OCI-LY1 (cell line): ENCODE measurements around the gene RAB39A.
"Not testable (repeated sequence)": the region's sequence is repeated elsewhere in the genome, so short reads cannot be mapped to it uniquely, and the experiment has no call there.

Source experiments
- H2AFZ ChIP-seq: fragments of 200-600 bp; sonication (generic), shearing (Covaris generic); 2 replicates; pipeline ENCODE4 v1.6.0; 2014; ENCODE audit warnings: antibody characterized with exemption, mild to moderate bottlenecking, low read length
- H3F3A ChIP-seq: fragments of 200-600 bp; sonication (generic), shearing (Covaris generic); 2 replicates; pipeline ENCODE4 v1.6.0; 2014; ENCODE audit warnings: mild to moderate bottlenecking, antibody characterized with exemption, low read length, moderate library complexity; ENCODE audit not compliant: insufficient read depth
- H3K27ac ChIP-seq: fragments of 200-600 bp; sonication (generic); 2 replicates; pipeline ENCODE4 v1.5.1; 2014; ENCODE audit warnings: low read length, mixed run types, mild to moderate bottlenecking, low read depth; ENCODE audit not compliant: poor library complexity, severe bottlenecking
- H3K27me3 ChIP-seq: fragments of 200-600 bp; sonication (generic); 2 replicates; pipeline ENCODE4 v1.6.0; 2014; ENCODE audit warnings: antibody characterized with exemption, mild to moderate bottlenecking, low read length, moderate library complexity; ENCODE audit not compliant: insufficient read depth
- H3K36me3 ChIP-seq: fragments of 200-600 bp; sonication (generic); 2 replicates; pipeline ENCODE4 v1.6.1; 2014; ENCODE audit warnings: mild to moderate bottlenecking, antibody characterized with exemption, low read length, moderate library complexity, mixed read lengths; ENCODE audit not compliant: insufficient read depth
- H3K4me1 ChIP-seq: fragments of 200-600 bp; sonication (generic); 2 replicates; pipeline ENCODE4 v1.5.1; 2014; ENCODE audit warnings: mild to moderate bottlenecking, low read length, moderate library complexity; ENCODE audit not compliant: insufficient read depth, severe bottlenecking
- H3K4me2 ChIP-seq: fragments of 200-600 bp; sonication (generic), shearing (Covaris generic); 2 replicates; pipeline ENCODE4 v1.6.1; 2014; ENCODE audit warnings: low read length
- H3K4me3 ChIP-seq: fragments of 200-600 bp; sonication (generic); 2 replicates; pipeline ENCODE4 v1.5.1; 2014; ENCODE audit warnings: low read length, low read depth, mild to moderate bottlenecking, mixed read lengths; ENCODE audit not compliant: poor library complexity, severe bottlenecking
- H3K79me2 ChIP-seq: fragments of 200-600 bp; shearing (Covaris generic); 2 replicates; pipeline ENCODE4 v1.6.1; 2016; ENCODE audit warnings: mixed run types, low read length, mixed read lengths; ENCODE audit not compliant: insufficient read depth
- H3K9ac ChIP-seq: fragments of 200-600 bp; sonication (generic), shearing (Covaris generic); 2 replicates; pipeline ENCODE4 v1.6.1; 2014; ENCODE audit warnings: mild to moderate bottlenecking, low read length, mixed read lengths
- H3K9me2 ChIP-seq: fragments of 200-600 bp; sonication (generic), shearing (Covaris generic); 2 replicates; pipeline ENCODE4 v1.6.1; 2014; ENCODE audit warnings: low read depth, mild to moderate bottlenecking, low read length, mixed read lengths
- H3K9me3 ChIP-seq: fragments of 200-600 bp; shearing (Covaris generic); 2 replicates; pipeline ENCODE4 v1.6.1; 2014; ENCODE audit warnings: low read length, mixed read lengths
- H4K20me1 ChIP-seq: fragments of 200-600 bp; sonication (generic), shearing (Covaris generic); 2 replicates; pipeline ENCODE4 v1.6.0; 2016; ENCODE audit warnings: mild to moderate bottlenecking, low read length; ENCODE audit not compliant: insufficient read depth
- CTCF ChIP-seq: fragments of 200-600 bp; sonication (generic), shearing (Covaris generic); IDR thresholded peaks from 2 replicates; pipeline ENCODE4 v1.5.1; 2017; ENCODE audit warnings: mild to moderate bottlenecking, antibody characterized with exemption, low read length, moderate library complexity, mixed read lengths
- EZH2 ChIP-seq: fragments of 200-600 bp; sonication (generic), shearing (Covaris generic); IDR thresholded peaks from 2 replicates; pipeline ENCODE4 v1.8.0; 2017; ENCODE audit warnings: borderline replicate concordance, mixed run types, mild to moderate bottlenecking, antibody characterized with exemption, low read length, moderate library complexity, mixed read lengths

RAB39A gene

GRCh38 chr11:107916671-107917241, 11.5 kb upstream of the RAB39A start:
- TF ChIP-seq CTCF (no peak), EZH2 (no peak)
- H3K4me3 ChIP-seq = no peak overlapping the region
- no peak overlapping the region for H3K27ac ChIP-seq

GRCh38 chr11:107921997-107922396, 6.3 kb upstream of the RAB39A start:
- Histone ChIP-seq H3K27ac (no peak overlapping the region), H4K20me1 (no peaks in the 10 kb centered on the region), H3K4me1 (no peaks in the 10 kb centered on the region), H3K9me2 (no peaks in the 10 kb centered on the region), H3K27me3 (no peaks in the 10 kb centered on the region), H3K36me3 (no peaks in the 10 kb centered on the region), H3K79me2 (no peaks in the 10 kb centered on the region), H2AFZ (no peak overlapping the region), H3K9ac (no peak overlapping the region), H3K4me2 (no peak overlapping the region), H3K4me3 (no peak overlapping the region), H3K9me3 (no peaks in the 10 kb centered on the region), H3F3A (no peaks in the 10 kb centered on the region)
- TF ChIP-seq EZH2 (no peak), CTCF (no peak)

More at GRCh38 chr11:107916671-107917241, 11.5 kb upstream of the RAB39A start:
- no peaks in the 10 kb centered on the region for H3K79me2 ChIP-seq
- no peak overlapping the region for H3K4me2 ChIP-seq
- H3K9me2 ChIP-seq = no peaks in the 10 kb centered on the region
- no peak overlapping the region for H2AFZ ChIP-seq
- no peaks in the 10 kb centered on the region for H3K36me3 ChIP-seq
- no peaks in the 10 kb centered on the region for H4K20me1 ChIP-seq
- H3K9me3 ChIP-seq = no peaks in the 10 kb centered on the region
- no peak overlapping the region for H3K9ac ChIP-seq
- no peaks in the 10 kb centered on the region for H3F3A ChIP-seq
- no peaks in the 10 kb centered on the region for H3K4me1 ChIP-seq
- no peaks in the 10 kb centered on the region for H3K27me3 ChIP-seq

- H3K9ac ChIP-seq, H3K27me3 ChIP-seq, H3F3A ChIP-seq, H2AFZ ChIP-seq, H4K20me1 ChIP-seq, H3K4me1 ChIP-seq, H3K79me2 ChIP-seq, H3K9me3 ChIP-seq, H3K36me3 ChIP-seq, H3K4me2 ChIP-seq, H3K4me3 ChIP-seq, H3K9me2 ChIP-seq, H3K27ac ChIP-seq: not testable (repeated sequence)
Measured at GRCh38 chr11:107923519-107923918, 4.7 kb upstream of the RAB39A start.

- Histone ChIP-seq H3K4me2 (no peak overlapping the region), H3K36me3 (no peaks in the 10 kb centered on the region)
Measured at GRCh38 chr11:107924306-107924705, 3.9 kb upstream of the RAB39A start.

More at GRCh38 chr11:107924306-107924705, 3.9 kb upstream of the RAB39A start:
- no peaks in the 10 kb centered on the region for H3K9me2 ChIP-seq
- H3K4me1 ChIP-seq = peaks cover 14% of the 10 kb centered on the region
- no peaks in the 10 kb centered on the region for H4K20me1 ChIP-seq
- no peaks in the 10 kb centered on the region for H3F3A ChIP-seq
- H3K79me2 ChIP-seq = no peaks in the 10 kb centered on the region
- no peaks in the 10 kb centered on the region for H3K9me3 ChIP-seq
- H3K9ac ChIP-seq = no peak overlapping the region
- H3K27ac ChIP-seq = no peak overlapping the region
- no peak overlapping the region for H2AFZ ChIP-seq
- TF ChIP-seq EZH2 (no peak), CTCF (no peak)
- no peak overlapping the region for H3K4me3 ChIP-seq
- no peaks in the 10 kb centered on the region; the same call in 1 of the 2 replicates for H3K27me3 ChIP-seq
